DND-41 (cell line): ENCODE results near the gene AHCYL1.

Source experiments
- EZH2 ChIP-seq: IDR thresholded peaks from 3 replicates; pipeline ENCODE4 v1.6.1; 2012; ENCODE audit warnings: borderline replicate concordance, low read depth, mild to moderate bottlenecking, moderate library complexity, low read length, inconsistent platforms; ENCODE audit not compliant: severe bottlenecking
- TF ChIP-seq, protein P1 (sequence below): IDR thresholded peaks from 2 replicates; pipeline ENCODE4 v1.5.1; 2012; ENCODE audit warnings: borderline replicate concordance, low read length, moderate library complexity, mild to moderate bottlenecking; ENCODE audit not compliant: poor library complexity, severe bottlenecking; ENCODE audit errors: extremely low read depth

DNA sequence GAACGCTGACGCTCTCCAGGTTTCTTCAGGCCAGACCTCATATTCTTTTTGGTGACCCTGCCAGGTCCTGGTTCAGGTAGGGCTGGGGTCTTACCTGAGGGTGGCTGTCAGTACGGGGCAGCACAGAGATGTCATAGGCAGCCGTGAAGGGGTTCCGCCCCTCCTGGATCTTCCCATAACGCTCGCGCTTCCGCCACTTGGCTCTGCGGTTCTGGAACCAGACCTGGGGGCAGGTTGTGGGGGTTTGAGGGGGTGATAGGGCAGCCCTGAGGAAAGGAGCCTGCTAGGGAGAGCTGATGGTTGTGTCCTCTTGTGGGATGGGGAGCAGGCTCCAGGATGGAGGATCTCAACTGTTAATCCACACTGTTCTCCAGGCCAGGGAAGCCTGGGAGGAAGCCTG, 76.8 kb downstream of the AHCYL1 start:
- TF ChIP-seq, protein P1, sequence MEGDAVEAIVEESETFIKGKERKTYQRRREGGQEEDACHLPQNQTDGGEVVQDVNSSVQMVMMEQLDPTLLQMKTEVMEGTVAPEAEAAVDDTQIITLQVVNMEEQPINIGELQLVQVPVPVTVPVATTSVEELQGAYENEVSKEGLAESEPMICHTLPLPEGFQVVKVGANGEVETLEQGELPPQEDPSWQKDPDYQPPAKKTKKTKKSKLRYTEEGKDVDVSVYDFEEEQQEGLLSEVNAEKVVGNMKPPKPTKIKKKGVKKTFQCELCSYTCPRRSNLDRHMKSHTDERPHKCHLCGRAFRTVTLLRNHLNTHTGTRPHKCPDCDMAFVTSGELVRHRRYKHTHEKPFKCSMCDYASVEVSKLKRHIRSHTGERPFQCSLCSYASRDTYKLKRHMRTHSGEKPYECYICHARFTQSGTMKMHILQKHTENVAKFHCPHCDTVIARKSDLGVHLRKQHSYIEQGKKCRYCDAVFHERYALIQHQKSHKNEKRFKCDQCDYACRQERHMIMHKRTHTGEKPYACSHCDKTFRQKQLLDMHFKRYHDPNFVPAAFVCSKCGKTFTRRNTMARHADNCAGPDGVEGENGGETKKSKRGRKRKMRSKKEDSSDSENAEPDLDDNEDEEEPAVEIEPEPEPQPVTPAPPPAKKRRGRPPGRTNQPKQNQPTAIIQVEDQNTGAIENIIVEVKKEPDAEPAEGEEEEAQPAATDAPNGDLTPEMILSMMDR = no peak
- TF ChIP-seq EZH2 = no peak
